HG03095 (cell line): Measurements from ENCODE around the gene TCF7L2.
A peak's percentile ranks its signal among the peaks of the same experiment; 100 is the strongest.

Experiments used
- ATAC-seq: cut with Tn5 transposase; IDR thresholded peaks from one replicate; pipeline ENCODE4 v1.9.1; 2021; ENCODE audit warnings: moderate library complexity; ENCODE audit not compliant: unreplicated experiment

Gene TCF7L2

GRCh38 chr10:113168584-113168983 lies 218.5 kb downstream of the TCF7L2 start:
- ATAC-seq, result no peak

DNA sequence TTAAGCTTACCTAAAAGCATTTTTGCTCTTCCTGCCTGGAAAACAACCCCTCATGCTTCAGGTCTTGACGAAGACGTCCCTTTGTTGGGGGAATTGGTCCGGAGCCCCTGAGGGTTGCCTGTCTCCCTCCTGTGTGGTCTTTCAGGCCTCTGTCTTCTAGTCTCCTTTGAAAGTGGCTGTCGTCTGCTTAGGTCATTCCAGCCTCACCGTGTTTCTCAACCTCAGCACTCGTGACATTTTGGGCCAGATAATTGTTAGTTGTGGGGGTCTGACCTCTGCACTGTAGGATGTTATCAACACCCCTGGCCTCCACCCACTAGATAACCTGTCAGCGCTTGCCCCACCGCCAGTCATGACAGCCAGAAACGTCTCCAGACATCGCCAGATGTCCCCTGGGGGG lies 219.1 kb downstream of the TCF7L2 start:
- ATAC-seq, result no peak

DNA sequence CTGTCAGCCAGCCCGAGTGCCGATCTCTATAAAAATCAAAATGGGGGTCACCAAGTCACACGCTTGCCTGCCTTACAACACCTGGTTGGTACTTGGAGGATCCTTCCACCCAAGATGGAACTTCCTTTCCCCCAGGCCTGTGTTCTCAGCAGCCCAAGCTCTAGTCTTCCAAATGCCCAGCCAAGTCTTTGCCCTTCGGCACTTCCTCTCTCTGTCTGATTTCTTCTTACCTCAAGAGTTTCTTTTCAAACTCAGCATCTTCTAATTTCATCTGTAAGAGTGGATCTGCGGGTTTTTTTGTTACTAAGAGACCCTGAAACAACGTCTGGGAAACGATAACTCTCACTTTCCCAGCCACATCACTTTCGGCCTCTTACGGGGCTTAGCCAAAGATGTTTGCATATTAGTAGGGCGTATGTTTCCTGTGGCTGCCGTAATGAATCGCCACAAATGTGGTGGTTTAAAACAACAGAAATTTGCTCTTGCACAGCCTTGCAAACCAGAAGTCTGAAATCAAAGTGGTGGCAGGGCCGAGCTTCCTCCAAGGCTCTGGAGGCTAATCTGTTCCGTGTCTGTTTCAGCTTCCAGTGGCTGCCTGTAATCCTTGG lies 219.9 kb downstream of the TCF7L2 start:
- ATAC-seq, result peak; percentile 96

- no peak for ATAC-seq
Measured at GRCh38 chr10:113171662-113172061, 221.6 kb downstream of the TCF7L2 start.

- ATAC-seq, result no peak
Measured at GRCh38 chr10:113175176-113175575, 225.1 kb downstream of the TCF7L2 start.

- no peak for ATAC-seq
Measured at GRCh38 chr10:113175756-113176651, 226.0 kb downstream of the TCF7L2 start.

- no peak for ATAC-seq
Measured at GRCh38 chr10:113176652-113177155, 226.7 kb downstream of the TCF7L2 start.

DNA sequence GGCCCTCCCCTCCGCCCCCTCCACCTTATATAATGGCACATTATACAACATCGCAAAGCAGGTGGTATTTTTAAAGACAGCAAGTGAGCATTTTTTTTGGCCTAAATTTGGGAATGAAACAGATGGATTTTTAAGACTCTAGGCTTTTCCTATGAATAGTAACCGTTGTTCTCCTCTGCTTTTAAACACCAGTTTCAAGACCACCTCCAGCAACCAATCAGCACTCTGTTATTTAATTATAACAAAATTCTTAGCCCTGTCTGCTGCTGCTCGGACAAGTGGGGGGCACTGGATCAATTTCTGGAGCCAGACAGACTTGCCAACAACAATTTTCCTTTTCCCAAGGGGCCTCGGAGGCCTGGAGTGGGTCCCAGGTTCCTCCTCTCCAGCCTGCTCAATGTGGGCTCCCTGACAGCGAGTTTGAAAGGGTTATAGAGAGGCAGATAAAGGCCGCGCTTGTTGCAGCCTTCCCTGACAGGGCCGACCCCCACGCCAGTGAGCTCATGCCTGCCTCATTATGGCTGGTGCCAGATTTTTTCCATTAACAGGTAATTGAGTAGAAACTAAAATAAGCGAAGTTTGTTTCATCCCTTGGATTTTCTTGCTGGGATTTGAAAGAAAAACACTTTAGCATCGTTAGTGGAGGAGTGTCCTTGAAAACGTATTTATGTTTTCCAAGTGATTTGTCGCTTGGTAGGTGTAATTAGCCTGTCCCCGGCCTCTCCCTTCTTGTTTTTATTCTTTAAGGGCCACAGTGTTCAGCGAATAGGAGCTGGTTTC lies 227.3 kb downstream of the TCF7L2 start:
- ATAC-seq, result no peak

- no peak for ATAC-seq
Measured at GRCh38 chr10:113177936-113178335, 227.9 kb downstream of the TCF7L2 start.

GRCh38 chr10:113178771-113179170 lies 228.7 kb downstream of the TCF7L2 start:
- ATAC-seq, result no peak

DNA sequence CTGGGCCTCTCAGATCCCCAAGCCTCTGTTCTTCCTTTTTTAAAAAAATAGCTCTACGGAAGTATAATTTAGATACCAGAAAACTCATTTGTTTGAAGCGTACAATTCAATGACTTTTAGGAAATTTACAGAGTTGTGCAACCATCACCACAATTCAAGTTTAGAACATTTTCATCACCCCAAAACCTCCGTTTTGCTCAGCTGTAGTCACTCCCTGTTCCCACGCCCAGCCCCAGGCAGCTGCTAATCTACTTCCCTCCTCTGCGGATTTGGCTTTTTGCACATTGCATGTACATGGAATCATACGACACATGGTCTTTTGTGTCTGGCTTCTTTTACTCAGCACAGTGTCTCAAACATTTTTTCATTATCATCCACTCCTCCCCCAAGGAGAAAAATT lies 229.2 kb downstream of the TCF7L2 start:
- ATAC-seq, result no peak

GRCh38 chr10:113179966-113180365 lies 229.9 kb downstream of the TCF7L2 start:
- no peak for ATAC-seq

- ATAC-seq, result no peak
Measured at GRCh38 chr10:113180401-113181154, 230.5 kb downstream of the TCF7L2 start.

DNA sequence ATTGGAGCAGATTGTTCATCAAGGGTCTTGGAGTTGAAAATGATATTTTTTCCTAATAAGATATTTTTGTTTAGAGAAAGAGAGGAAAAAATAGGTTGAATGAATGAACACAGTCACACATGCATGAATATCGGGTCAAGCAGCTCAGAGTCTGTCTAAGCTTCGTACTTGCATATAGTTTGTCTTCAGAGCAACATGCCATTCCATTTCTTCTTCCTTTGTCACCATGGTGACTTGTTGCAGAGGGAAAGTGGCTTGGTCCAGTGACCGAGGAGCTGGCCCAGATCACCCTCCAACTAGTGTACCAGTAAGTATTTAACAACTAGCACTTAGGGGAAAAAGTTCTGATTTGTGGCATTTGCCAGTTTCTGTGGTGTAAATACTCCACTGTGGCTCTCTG lies 232.1 kb downstream of the TCF7L2 start:
- no peak for ATAC-seq

DNA sequence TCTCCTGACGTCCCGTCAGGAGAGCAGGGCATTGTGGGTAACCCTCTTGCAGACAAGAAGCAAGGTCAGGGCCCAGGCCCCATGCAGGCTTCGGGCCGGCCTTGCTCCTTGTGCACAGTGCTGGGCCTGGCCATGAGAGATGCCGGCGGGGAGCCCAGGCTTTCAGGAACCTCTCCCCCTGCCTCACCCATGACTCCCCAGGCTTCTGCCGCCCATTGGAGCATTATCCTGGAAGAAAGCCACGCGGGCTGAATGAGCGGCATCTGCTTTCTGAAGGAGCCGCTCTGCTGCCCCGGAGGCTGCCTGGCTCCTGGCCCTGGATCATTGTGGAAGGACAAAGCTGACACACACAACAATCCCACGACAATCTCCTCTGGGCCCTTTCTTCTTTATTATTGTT lies 233.5 kb downstream of the TCF7L2 start:
- no peak for ATAC-seq

DNA sequence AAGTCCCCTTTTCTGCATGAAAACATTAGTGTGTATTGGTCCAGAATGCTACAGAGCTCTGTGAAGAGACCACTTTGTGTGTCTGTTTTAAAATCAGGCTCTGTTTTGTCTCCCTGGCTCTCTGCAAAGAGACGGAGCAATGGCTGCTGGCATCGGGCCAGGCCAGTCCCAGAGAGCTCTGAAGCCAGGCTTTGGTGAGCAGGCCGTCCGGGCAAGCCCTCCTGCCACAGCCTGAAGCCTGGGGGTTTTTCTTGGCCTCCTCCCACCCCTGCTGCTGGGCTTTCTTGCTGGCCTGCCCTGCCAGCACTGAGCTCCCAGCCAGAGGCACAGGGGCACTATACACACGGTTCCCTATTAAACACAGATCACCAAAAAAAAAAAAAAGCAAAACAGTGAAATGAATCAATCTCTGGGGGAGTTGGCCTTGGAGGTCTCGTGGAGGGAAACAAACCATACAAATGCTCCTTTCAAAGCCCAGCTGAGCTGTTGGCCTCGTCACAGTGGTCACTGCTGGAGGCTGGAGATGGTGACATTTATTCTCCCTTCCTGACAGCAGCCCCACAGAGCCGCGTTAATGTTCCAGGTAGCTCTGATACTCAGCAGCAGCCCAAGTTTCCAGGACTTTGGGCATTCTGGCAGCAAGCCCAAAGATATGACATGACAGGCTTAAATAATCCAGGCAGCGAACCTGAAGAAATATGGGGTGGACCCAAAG lies 237.2 kb downstream of the TCF7L2 start:
- no peak for ATAC-seq

DNA sequence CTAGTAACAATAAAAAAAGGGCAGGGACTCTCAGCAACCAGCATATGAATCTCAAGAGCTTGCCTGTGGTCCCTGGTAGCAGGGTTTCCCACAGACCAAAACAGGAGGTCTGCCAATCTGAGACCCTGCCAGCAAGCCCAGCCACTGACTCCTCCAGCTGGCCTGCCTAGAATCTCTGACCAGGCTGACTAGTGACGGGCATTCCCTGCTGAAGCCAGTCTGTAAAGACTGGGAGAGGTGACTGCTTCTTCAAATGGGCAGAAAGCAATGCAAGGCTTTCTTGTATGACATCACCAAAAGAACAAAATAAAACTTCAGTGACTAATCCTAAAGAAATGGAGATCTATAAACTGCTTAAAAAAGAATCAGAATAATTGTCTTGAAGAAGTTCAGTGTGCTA lies 249.4 kb downstream of the TCF7L2 start:
- no peak for ATAC-seq

GRCh38 chr10:113202011-113202410 lies 252.0 kb downstream of the TCF7L2 start:
- ATAC-seq, result no peak

GRCh38 chr10:113207924-113208323 lies 257.9 kb downstream of the TCF7L2 start:
- ATAC-seq, result no peak

- no peak for ATAC-seq
Measured at GRCh38 chr10:113213035-113213434, 263.0 kb downstream of the TCF7L2 start.
